SIG-M5 treated with dmso at 0.1 percent for 504 hours (cell line): Measurements from ENCODE around the gene PDE4B.
"Not testable (repeated sequence)": the region's sequence is repeated elsewhere in the genome, so short reads cannot be mapped to it uniquely, and the experiment has no call there.

ENCODE experiments used
- DNase-seq: peaks from one replicate; lab custom pipeline; 2025; ENCODE audit not compliant: unreplicated experiment; lab: John Stamatoyannopoulos, UW

PDE4B gene

GRCh38 chr1:66044912-66045311 is 252.2 kb downstream of the PDE4B start:
- no peak for DNase-seq

- no peak for DNase-seq
Observed at GRCh38 chr1:66046415-66046814, 253.7 kb downstream of the PDE4B start.

GRCh38 chr1:66048011-66048410 is 255.3 kb downstream of the PDE4B start:
- no peak for DNase-seq

- no peak for DNase-seq
Observed at GRCh38 chr1:66050123-66050522, 257.4 kb downstream of the PDE4B start.

- no peak for DNase-seq
Observed at GRCh38 chr1:66050633-66051032, 257.9 kb downstream of the PDE4B start.

- no peak for DNase-seq
Observed at GRCh38 chr1:66055092-66055491, 262.4 kb downstream of the PDE4B start.

GRCh38 chr1:66057448-66057847 is 264.8 kb downstream of the PDE4B start:
- DNase-seq = not testable (repeated sequence)

- DNase-seq = no peak
Observed at GRCh38 chr1:66058558-66058957, 265.9 kb downstream of the PDE4B start.

GRCh38 chr1:66067219-66067618 is 274.5 kb downstream of the PDE4B start:
- not testable (repeated sequence) for DNase-seq

- DNase-seq = no peak
Observed at GRCh38 chr1:66069976-66070876, 277.5 kb downstream of the PDE4B start.

GRCh38 chr1:66073388-66073787 is 280.7 kb downstream of the PDE4B start:
- no peak for DNase-seq

- no peak for DNase-seq
Observed at GRCh38 chr1:66074147-66074546, 281.5 kb downstream of the PDE4B start.

- no peak for DNase-seq
Observed at GRCh38 chr1:66078412-66078811, 285.7 kb downstream of the PDE4B start.

- DNase-seq = no peak
Observed at GRCh38 chr1:66083003-66083402, 290.3 kb downstream of the PDE4B start.

- DNase-seq = no peak
Observed at GRCh38 chr1:66084442-66084841, 291.7 kb downstream of the PDE4B start.

GRCh38 chr1:66085600-66085999 is 292.9 kb downstream of the PDE4B start:
- DNase-seq = no peak

GRCh38 chr1:66088787-66089186 is 296.1 kb downstream of the PDE4B start:
- no peak for DNase-seq

- DNase-seq = no peak
Observed at GRCh38 chr1:66090859-66091457, 298.3 kb downstream of the PDE4B start.

GRCh38 chr1:66095190-66095589 is 302.5 kb downstream of the PDE4B start:
- DNase-seq = no peak

- DNase-seq = not testable (repeated sequence)
Observed at GRCh38 chr1:66100959-66101358, 308.3 kb downstream of the PDE4B start.

- DNase-seq = not testable (repeated sequence)
Observed at GRCh38 chr1:66104076-66104475, 311.4 kb downstream of the PDE4B start.

- DNase-seq = no peak
Observed at GRCh38 chr1:66108624-66109023, 315.9 kb downstream of the PDE4B start.
